A549 (cell line): ENCODE results near the gene THEM4.

ENCODE experiments used
- CHD2 ChIP-seq: fragments of 150-350 bp; IDR thresholded peaks from 2 replicates; pipeline ENCODE4 v1.6.1; 2014; ENCODE audit warnings: low read length; ENCODE audit not compliant: partially characterized antibody
- CTCF ChIP-seq: fragments of >200 bp; sonication (Bioruptor Twin); formaldehyde crosslinking; IDR thresholded peaks from 3 replicates; pipeline ENCODE4 v1.5.1; 2016
- E2F6 ChIP-seq: IDR thresholded peaks from 2 replicates; pipeline ENCODE4 v1.6.1; 2012; ENCODE audit warnings: low read depth, borderline replicate concordance
- HOXA7 ChIP-seq: fragments of 250-450 bp; sonication (Bioruptor Pico); IDR thresholded peaks from 2 replicates; pipeline ENCODE4 v1.5.0; 2020; ENCODE audit warnings: mild to moderate bottlenecking, moderate library complexity
- MAFK ChIP-seq: fragments of 450-650 bp; IDR thresholded peaks from 2 replicates; pipeline ENCODE4 v1.6.1; 2014; ENCODE audit not compliant: partially characterized antibody
- MYC ChIP-seq: IDR thresholded peaks from 2 replicates; pipeline ENCODE4 v1.6.1; 2012; ENCODE audit warnings: mild to moderate bottlenecking, inconsistent platforms, low read length, improper control_type of control experiment, borderline replicate concordance
- POLR2A ChIP-seq: IDR thresholded peaks from 2 replicates; pipeline ENCODE4 v1.6.1; 2012; ENCODE audit warnings: mild to moderate bottlenecking, low read length
- RFX5 ChIP-seq: fragments of 450-650 bp; IDR thresholded peaks from 2 replicates; pipeline ENCODE4 v1.7.1; 2014; ENCODE audit warnings: antibody characterized with exemption, mild to moderate bottlenecking, moderate library complexity
- SMC3 ChIP-seq: fragments of >200 bp; sonication (Bioruptor Twin); formaldehyde crosslinking; IDR thresholded peaks from 3 replicates; pipeline ENCODE4 v1.6.1; 2018; ENCODE audit warnings: inconsistent platforms
- SREBF2 ChIP-seq: fragments of 450-650 bp; IDR thresholded peaks from 2 replicates; pipeline ENCODE4 v1.6.1; 2014; ENCODE audit warnings: mild to moderate bottlenecking, moderate library complexity
- USF2 ChIP-seq: fragments of 450-650 bp; IDR thresholded peaks from 2 replicates; pipeline ENCODE4 v1.6.1; 2014; ENCODE audit warnings: antibody characterized with exemption
- ZSCAN20 ChIP-seq: fragments of 250-450 bp; sonication (Bioruptor Pico); IDR thresholded peaks from 2 replicates; pipeline ENCODE4 v1.8.0; 2022; ENCODE audit warnings: mild to moderate bottlenecking, moderate library complexity
- TF ChIP-seq, protein P1 (sequence below): IDR thresholded peaks from 2 replicates; pipeline ENCODE4 v1.6.1; 2012
- TF ChIP-seq, protein P2 (sequence below): fragments of >200 bp; sonication (Bioruptor Twin); formaldehyde crosslinking; IDR thresholded peaks from 3 replicates; pipeline ENCODE4 v1.6.1; 2016

GRCh38 chr1:151914076-151914475 is 4.8 kb upstream of the THEM4 start:
- TF ChIP-seq CTCF (no peak), E2F6 (no peak), MAFK (peak; percentile 60), SMC3 (no peak), MYC (no peak), SREBF2 (no peak), HOXA7 (no peak), RFX5 (no peak), POLR2A (no peak), USF2 (no peak), CHD2 (no peak), ZSCAN20 (CRISPR knock-in tag) (no peak)
- TF ChIP-seq, protein P1, sequence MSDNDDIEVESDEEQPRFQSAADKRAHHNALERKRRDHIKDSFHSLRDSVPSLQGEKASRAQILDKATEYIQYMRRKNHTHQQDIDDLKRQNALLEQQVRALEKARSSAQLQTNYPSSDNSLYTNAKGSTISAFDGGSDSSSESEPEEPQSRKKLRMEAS = no peak
- TF ChIP-seq, protein P2, sequence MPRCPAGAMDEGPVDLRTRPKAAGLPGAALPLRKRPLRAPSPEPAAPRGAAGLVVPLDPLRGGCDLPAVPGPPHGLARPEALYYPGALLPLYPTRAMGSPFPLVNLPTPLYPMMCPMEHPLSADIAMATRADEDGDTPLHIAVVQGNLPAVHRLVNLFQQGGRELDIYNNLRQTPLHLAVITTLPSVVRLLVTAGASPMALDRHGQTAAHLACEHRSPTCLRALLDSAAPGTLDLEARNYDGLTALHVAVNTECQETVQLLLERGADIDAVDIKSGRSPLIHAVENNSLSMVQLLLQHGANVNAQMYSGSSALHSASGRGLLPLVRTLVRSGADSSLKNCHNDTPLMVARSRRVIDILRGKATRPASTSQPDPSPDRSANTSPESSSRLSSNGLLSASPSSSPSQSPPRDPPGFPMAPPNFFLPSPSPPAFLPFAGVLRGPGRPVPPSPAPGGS = no peak
